ENCODE data around the gene SLAIN1.

- TF ChIP-seq ATF2 (tag by site-specific recombination; IDR thresholded peaks at IDR 0.05; ENCODE audit: low read depth) (no peak), SETDB1 (IDR thresholded peaks at IDR 0.05; ENCODE audit: insufficient read length, low read length) (no peak), ZBTB48 (tag by site-specific recombination; IDR thresholded peaks at IDR 0.05) (no peak), ZNF146 (tag by site-specific recombination; IDR thresholded peaks at IDR 0.05) (no peak), ZBTB7A (tag by site-specific recombination; IDR thresholded peaks at IDR 0.05; ENCODE audit: low read depth) (no peak), ZNF843 (tag by site-specific recombination; IDR thresholded peaks at IDR 0.05) (no peak), ZNF670 (tag by site-specific recombination; IDR thresholded peaks at IDR 0.05; ENCODE audit: low read depth) (no peak), ZNF416 (tag by site-specific recombination; IDR thresholded peaks at IDR 0.05) (no peak), ZNF366 (tag by site-specific recombination; conservative IDR thresholded peaks at IDR 0.05) (no peak)
- TF ChIP-seq, protein P1, sequence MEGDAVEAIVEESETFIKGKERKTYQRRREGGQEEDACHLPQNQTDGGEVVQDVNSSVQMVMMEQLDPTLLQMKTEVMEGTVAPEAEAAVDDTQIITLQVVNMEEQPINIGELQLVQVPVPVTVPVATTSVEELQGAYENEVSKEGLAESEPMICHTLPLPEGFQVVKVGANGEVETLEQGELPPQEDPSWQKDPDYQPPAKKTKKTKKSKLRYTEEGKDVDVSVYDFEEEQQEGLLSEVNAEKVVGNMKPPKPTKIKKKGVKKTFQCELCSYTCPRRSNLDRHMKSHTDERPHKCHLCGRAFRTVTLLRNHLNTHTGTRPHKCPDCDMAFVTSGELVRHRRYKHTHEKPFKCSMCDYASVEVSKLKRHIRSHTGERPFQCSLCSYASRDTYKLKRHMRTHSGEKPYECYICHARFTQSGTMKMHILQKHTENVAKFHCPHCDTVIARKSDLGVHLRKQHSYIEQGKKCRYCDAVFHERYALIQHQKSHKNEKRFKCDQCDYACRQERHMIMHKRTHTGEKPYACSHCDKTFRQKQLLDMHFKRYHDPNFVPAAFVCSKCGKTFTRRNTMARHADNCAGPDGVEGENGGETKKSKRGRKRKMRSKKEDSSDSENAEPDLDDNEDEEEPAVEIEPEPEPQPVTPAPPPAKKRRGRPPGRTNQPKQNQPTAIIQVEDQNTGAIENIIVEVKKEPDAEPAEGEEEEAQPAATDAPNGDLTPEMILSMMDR (tag by site-specific recombination; IDR thresholded peaks at IDR 0.05), result no peak
These were observed 18.7 kb upstream of the SLAIN1 start for GRCh38 chr13:77678691-77679235.

Measured in HEK293 (cell line).